ENCODE data around the gene ACTL10. TPM values are rescaled to one million over a fixed set of nuclear protein-coding genes. Genes with fewer than 3 reads are reported as not detected.

The ACTL10 gene
- total and polyA plus RNA-seq, 2 of the 13 experiments (the other 11 are each of a cell fraction or from before 2014, with no cell fraction given) = not detected

DNA sequence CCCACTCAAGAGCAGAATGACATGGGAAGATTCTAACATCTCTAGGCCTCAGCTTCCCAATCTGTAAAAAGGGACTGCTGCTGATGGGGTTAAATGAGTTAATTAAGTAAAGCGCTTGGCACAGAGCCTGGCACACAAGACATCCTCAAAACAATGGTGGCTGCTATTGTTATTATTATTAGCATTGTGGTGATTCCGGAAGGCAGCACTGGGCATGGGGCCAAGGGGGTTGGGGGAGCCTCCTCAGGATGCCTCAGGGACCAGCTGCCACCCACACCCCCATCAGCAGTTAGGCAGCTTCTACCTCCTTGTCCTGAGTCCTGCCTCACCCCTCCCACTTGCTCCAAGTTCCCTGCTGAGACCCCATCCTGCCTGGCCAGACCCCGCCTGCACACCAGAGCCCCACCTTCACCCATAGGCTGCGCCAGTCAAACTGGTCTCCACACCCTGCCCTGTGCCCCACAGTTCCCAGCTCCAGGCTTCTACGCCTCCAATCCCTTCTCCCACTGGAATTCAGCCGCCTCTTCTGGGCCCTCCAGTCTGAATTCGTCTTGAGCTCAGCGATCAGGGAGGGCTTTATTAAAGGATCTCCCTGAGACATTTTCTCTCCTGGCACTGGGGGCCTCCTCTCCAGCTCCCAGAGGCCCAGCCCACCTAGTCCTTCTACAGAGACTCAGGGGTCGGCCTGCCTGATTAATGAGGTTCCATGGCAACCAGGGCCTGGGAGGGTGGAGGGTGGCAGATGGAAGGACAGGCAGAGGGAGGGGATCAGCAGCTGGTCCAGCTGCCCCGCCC is 18.0 kb downstream of the ACTL10 start (continued):
- TF ChIP-seq, protein P1, sequence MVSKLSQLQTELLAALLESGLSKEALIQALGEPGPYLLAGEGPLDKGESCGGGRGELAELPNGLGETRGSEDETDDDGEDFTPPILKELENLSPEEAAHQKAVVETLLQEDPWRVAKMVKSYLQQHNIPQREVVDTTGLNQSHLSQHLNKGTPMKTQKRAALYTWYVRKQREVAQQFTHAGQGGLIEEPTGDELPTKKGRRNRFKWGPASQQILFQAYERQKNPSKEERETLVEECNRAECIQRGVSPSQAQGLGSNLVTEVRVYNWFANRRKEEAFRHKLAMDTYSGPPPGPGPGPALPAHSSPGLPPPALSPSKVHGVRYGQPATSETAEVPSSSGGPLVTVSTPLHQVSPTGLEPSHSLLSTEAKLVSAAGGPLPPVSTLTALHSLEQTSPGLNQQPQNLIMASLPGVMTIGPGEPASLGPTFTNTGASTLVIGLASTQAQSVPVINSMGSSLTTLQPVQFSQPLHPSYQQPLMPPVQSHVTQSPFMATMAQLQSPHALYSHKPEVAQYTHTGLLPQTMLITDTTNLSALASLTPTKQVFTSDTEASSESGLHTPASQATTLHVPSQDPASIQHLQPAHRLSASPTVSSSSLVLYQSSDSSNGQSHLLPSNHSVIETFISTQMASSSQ (IDR thresholded peaks at IDR 0.05; ENCODE audit: low read depth) = no peak
- TF ChIP-seq, protein P1 (CRISPR knock-in tag; IDR thresholded peaks at IDR 0.05; ENCODE audit: borderline replicate concordance) = no peak
- TF ChIP-seq ZMYM3 (CRISPR knock-in tag; IDR thresholded peaks at IDR 0.05) (peak; percentile 57; the same call in 1 of the 2 replicates), ARID2 (CRISPR knock-in tag; IDR thresholded peaks at IDR 0.05; ENCODE audit: borderline replicate concordance) (0 out of 2 replicates have a peak, but pooled peaks have one; percentile 36), ZBTB38 (CRISPR knock-in tag; IDR thresholded peaks at IDR 0.05) (peak; percentile 47; the same call in 1 of the 2 replicates), RBAK (CRISPR knock-in tag; IDR thresholded peaks at IDR 0.05) (no peak), SALL1 (CRISPR knock-in tag; IDR thresholded peaks at IDR 0.05) (no peak; the same call in 1 of the 2 replicates), SP2 (CRISPR knock-in tag; IDR thresholded peaks at IDR 0.05) (0 out of 2 replicates have a peak, but pooled peaks have one; percentile 17), ZNF629 (CRISPR knock-in tag; conservative IDR thresholded peaks at IDR 0.05) (peak; percentile 86; the same call in 1 of the 2 replicates), ZNF432 (CRISPR knock-in tag; IDR thresholded peaks at IDR 0.05; ENCODE audit: borderline replicate concordance) (0 out of 2 replicates have a peak, but pooled peaks have one; percentile 19)
- TF ChIP-seq, protein P2, sequence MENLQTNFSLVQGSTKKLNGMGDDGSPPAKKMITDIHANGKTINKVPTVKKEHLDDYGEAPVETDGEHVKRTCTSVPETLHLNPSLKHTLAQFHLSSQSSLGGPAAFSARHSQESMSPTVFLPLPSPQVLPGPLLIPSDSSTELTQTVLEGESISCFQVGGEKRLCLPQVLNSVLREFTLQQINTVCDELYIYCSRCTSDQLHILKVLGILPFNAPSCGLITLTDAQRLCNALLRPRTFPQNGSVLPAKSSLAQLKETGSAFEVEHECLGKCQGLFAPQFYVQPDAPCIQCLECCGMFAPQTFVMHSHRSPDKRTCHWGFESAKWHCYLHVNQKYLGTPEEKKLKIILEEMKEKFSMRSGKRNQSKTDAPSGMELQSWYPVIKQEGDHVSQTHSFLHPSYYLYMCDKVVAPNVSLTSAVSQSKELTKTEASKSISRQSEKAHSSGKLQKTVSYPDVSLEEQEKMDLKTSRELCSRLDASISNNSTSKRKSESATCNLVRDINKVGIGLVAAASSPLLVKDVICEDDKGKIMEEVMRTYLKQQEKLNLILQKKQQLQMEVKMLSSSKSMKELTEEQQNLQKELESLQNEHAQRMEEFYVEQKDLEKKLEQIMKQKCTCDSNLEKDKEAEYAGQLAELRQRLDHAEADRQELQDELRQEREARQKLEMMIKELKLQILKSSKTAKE (CRISPR knock-in tag; IDR thresholded peaks at IDR 0.05; ENCODE audit: borderline replicate concordance) = 0 out of 2 replicates have a peak, but pooled peaks have one; percentile 17
- TF ChIP-seq, protein P3, sequence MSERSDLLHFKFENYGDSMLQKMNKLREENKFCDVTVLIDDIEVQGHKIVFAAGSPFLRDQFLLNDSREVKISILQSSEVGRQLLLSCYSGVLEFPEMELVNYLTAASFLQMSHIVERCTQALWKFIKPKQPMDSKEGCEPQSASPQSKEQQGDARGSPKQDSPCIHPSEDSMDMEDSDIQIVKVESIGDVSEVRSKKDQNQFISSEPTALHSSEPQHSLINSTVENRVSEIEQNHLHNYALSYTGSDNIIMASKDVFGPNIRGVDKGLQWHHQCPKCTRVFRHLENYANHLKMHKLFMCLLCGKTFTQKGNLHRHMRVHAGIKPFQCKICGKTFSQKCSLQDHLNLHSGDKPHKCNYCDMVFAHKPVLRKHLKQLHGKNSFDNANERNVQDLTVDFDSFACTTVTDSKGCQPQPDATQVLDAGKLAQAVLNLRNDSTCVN (CRISPR knock-in tag; IDR thresholded peaks at IDR 0.05; ENCODE audit: borderline replicate concordance) = 0 out of 2 replicates have a peak, but pooled peaks have one; percentile 4
